Breast epithelium (tissue), 3 donors: ENCODE data around the gene PRKN.

Experiments
- CTCF ChIP-seq, 3 donors: fragments of 450-650 bp; IDR thresholded peaks; one replicate each; pipeline ENCODE4 v1.5.1; 2016 to 2017; ENCODE audit warnings: antibody characterized with exemption in 3 of 3, mild to moderate bottlenecking in 3 of 3, moderate library complexity in 3 of 3
- POLR2A ChIP-seq: fragments of 450-650 bp; IDR thresholded peaks from one replicate; pipeline ENCODE4 v1.6.1; 2016; ENCODE audit warnings: antibody characterized with exemption, mild to moderate bottlenecking, moderate library complexity
- POLR2AphosphoS5 ChIP-seq, 3 donors: sonication (generic); formaldehyde crosslinking; IDR thresholded peaks; one replicate each; pipeline ENCODE4 v1.6.1; 2017; ENCODE audit warnings: antibody characterized with exemption in 3 of 3

- TF ChIP-seq CTCF (IDR thresholded peaks at IDR 0.05) (no peak), POLR2A (no peak), POLR2AphosphoS5 (IDR thresholded peaks at IDR 0.05) (no peak)
Observed at GRCh38 chr6:162325826-162326225, 401.7 kb downstream of the PRKN start.
